Inferior parietal cortex (tissue), 1 donor: Measurements from ENCODE around the gene ABCB7.
A peak's percentile ranks its signal among the peaks of the same experiment; 100 is the strongest.
"Not testable (repeated sequence)": the region's sequence is repeated elsewhere in the genome, so short reads cannot be mapped to it uniquely, and the experiment has no call there.

Source experiments
- DNase-seq: peaks from one replicate; pipeline ENCODE4 v3.0.0-alpha.2; 2016; ENCODE audit errors: extremely low spot score

Gene ABCB7

DNA sequence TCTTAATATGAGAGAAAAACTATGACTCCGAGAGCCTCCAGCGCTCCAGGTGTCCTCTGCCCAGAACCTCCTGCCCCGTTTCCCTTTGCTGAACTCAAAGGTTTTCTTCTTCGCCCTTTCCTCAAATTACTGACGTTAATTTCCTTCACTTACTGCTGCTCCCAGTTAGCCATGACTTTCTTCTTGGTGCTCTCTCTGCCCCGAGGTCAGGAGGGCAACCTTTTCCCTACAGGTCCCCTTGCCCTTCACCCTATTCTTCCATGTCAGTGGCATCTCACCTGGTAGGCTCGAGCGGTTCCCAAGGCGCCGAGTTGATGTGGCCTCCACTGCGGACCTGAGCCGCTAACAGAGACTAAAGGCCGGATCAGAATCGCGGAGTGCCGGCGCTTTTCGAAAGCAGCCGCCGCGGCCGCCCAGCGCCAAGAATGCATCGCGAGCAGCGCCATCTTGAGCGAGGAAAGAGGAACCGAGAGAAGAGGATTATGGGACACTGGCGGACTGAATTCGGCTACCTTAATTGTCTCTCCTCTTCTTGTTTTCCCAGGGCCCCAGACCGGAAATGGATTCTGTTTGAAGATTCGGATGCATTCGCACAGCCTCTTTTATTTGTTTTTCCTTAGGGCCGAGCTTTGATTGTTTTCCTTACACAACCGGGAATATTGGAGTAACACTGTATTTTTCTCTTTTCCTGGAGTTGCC, at the start of gene ABCB7:
ABCB7 (minus strand) TSS at position 457 of the 699 bp plus-strand sequence; CDS start at position 446, 11 bp downstream.
- peak; percentile 79 for DNase-seq

GRCh38 chrX:75188415-75189206, 32.5 kb upstream of the ABCB7 start:
- not testable (repeated sequence) for DNase-seq

DNA sequence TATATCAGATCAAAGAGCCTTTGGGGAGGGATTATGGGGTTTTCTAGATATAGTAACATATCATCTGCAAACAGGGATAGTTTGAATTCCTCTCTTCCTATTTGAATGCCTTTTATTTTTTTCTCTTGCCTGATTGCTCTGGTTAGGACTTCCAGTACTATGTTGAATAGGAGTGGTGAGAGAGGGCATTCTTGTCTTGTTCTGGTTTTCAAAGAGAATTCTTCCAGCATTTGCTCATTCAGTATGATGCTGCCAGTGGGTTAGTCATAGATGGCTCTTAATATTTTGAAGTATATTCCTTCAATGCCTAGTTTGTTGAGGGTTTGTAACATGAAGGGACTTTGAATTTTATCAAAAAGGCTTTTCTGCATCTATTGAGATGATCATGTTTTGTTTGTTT, 25.6 kb upstream of the ABCB7 start:
- DNase-seq, result no peak

- DNase-seq, result not testable (repeated sequence)
These were observed 23.6 kb upstream of the ABCB7 start for GRCh38 chrX:75179536-75180293.

DNA sequence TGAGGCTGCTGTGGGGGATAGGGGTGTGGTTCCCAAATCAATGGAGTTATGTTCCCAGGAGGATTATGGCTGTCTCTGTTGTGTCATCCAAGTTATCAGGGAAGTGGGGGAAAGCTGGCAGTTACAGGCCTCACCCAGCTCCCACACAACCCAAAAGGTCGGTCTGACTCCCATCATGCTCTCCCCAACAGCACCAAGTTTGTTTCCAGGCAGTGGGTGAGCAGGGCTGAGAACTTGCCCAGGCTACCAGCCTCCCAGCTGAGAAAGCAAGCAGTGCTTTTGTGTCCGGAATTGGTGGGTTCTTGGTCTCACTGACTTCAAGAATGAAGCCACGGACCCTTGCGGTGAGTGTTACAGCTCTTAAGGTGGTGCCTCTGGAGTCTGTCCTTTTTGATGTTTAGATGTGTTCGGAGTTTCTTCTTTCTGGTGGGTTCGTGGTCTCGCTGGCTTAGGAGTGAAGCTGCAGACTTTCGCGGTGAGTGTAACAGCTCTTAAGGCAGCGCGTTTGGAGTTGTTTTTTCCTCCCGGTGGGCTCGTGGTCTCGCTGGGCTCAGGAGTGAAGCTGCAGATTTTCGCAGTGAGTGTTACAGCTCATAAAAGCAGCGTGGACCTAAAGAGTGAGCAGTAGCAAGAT, 16.3 kb upstream of the ABCB7 start:
- not testable (repeated sequence) for DNase-seq

GRCh38 chrX:75158054-75158453, 2.0 kb upstream of the ABCB7 start:
- DNase-seq, result no peak

- no peak for DNase-seq
These were observed 455 bp upstream of the ABCB7 start for GRCh38 chrX:75156531-75156945.

- DNase-seq, result peak; percentile 32
These were observed 646 bp downstream of the ABCB7 start for GRCh38 chrX:75155447-75155826.

- DNase-seq, result no peak
These were observed 1.2 kb downstream of the ABCB7 start for GRCh38 chrX:75154871-75155270.

DNA sequence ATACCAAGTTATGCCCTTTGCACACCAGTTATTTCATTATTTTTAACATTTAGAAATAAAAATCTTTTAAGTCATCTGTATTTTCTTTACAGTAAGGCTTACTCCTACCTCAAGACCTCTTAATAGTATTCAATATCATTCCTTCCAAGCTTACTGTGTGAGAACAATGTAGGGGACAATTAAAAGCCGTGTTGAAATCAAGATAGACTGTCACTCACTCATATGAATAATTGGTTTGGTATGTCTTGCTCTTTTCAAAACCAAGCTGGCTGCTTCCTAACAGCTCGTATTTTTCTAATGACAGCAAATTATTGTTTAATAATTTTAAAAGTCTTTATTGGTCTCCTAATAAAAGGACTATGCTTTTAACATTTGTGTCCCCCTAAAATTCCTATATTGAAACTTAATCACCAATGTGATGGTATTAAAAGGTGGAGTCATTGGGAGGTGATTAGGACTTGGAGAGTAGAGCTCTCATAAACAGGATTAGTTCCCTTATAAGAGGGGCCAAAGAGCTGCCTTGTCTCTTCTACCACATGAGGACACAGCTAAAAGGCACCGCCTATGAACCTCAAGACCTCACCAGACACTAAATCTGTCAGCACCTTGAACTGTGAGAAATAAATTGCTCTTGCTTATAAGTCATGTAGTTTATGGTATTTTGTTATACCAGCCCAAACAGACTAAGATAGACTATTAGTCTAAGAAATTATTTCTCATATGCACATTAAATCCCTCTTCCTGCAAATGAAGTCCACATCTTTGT, 4.1 kb downstream of the ABCB7 start:
- DNase-seq, result no peak

DNA sequence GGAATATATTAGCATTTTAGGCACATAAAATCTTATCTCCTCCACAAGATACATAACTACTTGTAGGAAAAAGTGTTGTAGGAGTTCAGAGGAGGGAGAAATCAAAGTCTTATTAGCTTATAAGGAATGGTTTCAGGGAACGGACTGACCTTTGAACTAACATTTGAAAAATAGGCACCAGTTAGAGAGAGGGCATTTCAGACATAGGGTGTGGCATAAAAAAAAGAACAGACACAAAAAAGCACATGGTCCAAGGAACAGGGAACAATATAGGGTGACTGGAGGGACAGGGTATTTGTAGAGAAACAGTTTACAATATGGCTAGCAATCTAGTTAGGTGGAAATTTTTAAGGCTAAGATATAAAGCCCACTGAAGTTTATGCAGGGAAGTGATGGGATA, 6.4 kb downstream of the ABCB7 start:
- DNase-seq, result no peak

DNA sequence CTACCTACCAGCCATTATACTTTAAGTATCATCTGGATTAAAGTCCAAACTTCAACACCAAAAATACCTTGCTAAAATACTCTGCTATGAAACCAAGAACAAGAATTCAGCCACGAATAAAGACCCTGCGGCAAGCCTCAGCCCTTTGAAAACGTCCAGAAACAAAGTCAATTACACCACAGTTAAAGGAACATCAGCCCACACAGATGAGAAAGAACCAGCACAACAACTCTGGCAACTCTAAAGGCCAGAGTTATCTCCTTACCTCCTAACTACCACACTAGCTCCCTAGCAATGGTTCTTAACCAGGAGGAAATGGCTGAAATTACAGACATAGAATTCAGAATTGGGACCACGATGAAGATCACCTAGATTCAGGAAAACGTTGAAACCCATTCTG, 23.4 kb downstream of the ABCB7 start:
- DNase-seq, result no peak

DNA sequence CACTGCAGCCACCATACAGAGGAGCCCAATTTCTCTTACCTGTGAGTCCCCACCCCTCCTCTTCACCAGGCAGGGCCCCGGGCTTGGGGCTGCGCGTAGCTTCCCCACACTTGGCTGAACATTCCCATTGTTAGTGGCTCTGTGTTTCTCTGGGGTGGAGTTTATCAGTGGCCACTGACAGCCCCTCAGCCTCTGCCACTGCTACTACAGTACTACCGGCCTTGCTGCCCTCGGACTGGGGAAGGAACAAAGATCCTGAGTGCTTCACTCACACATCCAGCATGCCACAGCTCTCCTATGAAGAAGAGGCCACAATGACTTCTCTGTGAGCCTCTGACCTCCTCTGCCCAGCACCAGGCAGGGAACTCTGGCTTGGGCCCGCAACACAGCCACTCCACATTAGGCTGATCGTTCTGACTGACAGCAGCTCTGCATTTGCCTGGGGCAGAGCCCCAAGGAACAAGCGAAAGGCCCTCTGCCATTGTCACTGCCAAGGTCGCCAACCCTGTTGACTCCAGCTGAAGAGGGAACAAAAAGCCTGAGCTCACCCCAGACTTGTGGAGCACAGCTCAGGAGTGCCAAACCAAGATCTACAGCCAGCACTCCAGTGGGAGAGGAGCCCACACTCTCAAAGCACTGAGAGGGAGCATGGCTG, 24.0 kb downstream of the ABCB7 start:
- no peak for DNase-seq

GRCh38 chrX:75129069-75129468, 27.0 kb downstream of the ABCB7 start:
- DNase-seq, result not testable (repeated sequence)

GRCh38 chrX:75118296-75118695, 37.8 kb downstream of the ABCB7 start:
- no peak for DNase-seq

DNA sequence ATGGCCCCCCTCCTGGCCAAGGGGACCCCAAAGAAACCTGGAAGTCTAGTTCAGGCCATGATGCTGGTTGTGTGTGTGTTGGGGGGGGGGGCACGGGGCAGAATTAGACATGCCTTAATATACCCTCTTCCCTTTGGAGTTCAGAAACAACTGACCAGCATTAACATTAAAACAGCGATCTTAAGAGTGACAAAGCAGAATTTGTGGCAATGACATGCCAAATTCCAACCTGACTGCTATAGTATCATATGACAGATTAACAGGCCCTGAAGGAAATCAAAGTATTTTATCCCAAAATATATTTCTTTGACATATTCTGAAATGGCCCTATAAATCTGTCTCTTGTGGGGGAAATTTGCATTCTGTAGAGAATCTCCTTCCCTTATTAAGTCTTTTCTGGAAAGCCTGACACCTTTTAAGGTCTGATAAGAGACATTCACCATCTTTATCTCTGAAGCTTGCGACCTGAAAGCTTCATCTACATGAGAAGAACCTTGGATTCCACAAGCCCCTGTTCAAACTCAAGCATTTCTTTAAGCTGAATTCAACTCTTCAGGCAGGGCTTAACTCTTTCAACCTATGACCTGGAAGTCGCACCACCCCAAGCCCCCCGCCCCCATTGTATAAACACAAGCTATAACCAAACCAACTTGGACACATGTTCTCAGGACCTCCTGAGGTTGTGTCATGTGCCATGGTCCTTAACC, 40.2 kb downstream of the ABCB7 start:
- no peak for DNase-seq

DNA sequence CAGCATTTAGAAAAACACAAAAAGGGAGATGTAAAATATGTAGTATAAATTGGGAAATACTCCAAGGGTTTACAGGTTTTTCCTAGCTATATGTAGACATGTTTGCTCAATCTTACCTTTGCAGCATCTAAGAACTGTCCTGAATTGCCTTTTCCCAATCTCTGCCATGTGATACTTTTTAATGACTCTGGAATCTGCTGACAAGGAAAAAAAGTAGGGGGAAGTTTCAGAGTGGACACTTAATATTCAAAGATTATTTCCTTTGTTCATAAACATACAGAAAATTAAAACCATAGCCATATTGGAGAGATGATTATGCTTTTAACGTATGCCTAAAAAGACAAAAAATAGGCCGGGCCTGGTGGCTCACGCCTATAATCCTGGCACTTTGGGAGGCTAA, 41.4 kb downstream of the ABCB7 start:
- DNase-seq, result no peak

GRCh38 chrX:75113664-75114063, 42.4 kb downstream of the ABCB7 start:
- DNase-seq, result no peak

DNA sequence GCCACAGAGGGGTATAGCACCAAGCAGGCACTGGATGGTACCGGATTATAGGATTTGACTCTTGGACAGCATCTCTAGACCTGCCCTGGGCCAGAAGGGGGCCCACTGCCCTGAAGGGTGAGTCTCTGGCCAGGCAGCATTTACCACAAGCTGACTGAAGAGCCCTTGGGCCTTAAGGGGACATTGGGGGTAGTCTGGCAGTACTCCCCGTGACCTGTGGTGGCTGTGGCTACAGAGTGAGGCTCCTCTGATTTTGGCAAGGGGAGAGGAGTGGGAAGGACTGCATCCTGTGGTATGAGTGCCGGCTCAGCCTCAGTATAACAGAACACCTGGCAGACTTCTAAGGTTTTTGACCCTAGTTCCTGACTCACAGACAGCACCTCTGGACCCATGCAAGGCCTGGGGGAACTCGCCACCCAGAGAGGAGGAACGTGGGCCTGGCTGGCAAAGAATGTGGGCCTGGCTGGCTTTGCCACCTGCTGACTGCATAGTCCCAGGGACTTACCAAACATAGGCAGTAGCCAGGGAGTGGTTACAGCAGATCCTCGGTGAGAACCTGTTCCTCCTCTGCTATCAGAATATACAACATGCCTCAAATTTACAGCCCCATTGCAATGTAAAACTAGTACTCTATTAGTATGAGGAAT, 48.1 kb downstream of the ABCB7 start:
- no peak for DNase-seq

DNA sequence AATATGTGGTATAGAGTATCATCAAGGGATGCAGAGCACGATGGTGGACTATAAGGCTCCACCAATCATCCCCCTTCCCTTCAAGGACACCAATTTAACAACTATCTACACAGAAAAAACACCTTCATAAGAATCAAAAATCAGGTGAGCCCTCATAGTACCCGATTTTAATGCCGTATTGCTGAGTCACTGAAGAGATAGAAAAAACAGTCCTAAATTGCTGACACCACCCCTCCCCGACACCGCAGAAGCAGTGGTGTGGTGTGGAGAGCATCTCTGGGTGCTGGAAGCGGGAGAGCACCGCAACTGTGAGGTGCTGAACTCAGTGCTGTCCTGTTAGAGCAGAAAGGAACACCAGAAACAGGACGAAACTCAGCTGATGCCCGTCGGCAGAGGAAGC, 49.3 kb downstream of the ABCB7 start:
- DNase-seq, result no peak
